ENCODE results near the gene GCSAM.

GCSAM gene, protein sequence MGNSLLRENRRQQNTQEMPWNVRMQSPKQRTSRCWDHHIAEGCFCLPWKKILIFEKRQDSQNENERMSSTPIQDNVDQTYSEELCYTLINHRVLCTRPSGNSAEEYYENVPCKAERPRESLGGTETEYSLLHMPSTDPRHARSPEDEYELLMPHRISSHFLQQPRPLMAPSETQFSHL

DNA sequence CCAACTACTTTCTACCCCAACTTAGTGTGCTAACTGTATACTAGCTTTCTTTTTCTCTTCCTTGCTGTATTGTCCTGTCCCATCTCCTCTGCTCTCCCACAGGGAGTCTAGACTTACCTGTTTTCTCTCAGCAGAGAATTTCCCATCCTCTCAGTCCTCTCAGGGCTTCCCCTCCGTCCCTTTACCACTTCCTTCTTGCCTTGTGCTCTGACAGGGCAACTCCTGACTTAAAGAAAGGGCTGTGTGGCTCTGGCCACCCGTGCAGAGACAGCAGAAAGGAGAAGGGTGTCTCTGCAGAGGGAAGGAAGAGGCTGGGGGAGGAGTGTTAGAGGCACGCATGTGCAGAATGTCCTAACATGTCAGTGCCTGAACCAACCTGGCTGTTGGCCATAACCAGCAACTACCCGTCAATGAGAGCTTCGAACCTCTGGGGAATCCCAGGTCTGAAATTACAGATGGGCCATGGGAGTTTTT, at the start of gene GCSAM:
Gene GCSAM (minus strand): TSS at position 274 of the 474 bp plus-strand sequence. CDS start 128 bp downstream, at position 146.
- H3K4me3 ChIP-seq (ENCODE audit: low read depth, low read length), result no peak within 1 kb of the TSS
- TF ChIP-seq, protein P1, sequence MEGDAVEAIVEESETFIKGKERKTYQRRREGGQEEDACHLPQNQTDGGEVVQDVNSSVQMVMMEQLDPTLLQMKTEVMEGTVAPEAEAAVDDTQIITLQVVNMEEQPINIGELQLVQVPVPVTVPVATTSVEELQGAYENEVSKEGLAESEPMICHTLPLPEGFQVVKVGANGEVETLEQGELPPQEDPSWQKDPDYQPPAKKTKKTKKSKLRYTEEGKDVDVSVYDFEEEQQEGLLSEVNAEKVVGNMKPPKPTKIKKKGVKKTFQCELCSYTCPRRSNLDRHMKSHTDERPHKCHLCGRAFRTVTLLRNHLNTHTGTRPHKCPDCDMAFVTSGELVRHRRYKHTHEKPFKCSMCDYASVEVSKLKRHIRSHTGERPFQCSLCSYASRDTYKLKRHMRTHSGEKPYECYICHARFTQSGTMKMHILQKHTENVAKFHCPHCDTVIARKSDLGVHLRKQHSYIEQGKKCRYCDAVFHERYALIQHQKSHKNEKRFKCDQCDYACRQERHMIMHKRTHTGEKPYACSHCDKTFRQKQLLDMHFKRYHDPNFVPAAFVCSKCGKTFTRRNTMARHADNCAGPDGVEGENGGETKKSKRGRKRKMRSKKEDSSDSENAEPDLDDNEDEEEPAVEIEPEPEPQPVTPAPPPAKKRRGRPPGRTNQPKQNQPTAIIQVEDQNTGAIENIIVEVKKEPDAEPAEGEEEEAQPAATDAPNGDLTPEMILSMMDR (IDR thresholded peaks at IDR 0.05; ENCODE audit: low read depth, low read length), result no peak

DNA sequence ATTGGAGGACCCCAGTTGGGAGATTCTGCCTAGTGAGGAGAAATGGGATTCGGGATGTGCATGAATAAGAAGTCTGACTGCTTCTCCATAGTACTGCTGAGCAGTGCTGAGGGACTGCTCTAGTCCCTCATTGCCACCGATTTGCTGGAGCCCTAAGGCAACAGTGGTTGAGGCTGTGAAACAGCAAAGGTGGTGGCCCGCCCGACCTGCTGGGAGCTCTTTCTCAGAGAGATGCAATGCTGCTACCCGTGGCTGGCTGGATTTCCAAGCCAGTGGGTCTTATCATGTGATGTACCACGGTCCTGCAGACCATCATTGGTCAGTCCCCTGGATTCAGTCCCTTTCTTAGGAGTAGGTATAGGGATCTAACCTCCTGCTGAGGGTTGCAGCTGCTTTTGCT, 42.6 kb upstream of the GCSAM start:
- no peak overlapping the region for H3K4me3 ChIP-seq (ENCODE audit: low read depth, low read length)
- TF ChIP-seq, protein P1 (IDR thresholded peaks at IDR 0.05; ENCODE audit: low read depth, low read length), result no peak

DNA sequence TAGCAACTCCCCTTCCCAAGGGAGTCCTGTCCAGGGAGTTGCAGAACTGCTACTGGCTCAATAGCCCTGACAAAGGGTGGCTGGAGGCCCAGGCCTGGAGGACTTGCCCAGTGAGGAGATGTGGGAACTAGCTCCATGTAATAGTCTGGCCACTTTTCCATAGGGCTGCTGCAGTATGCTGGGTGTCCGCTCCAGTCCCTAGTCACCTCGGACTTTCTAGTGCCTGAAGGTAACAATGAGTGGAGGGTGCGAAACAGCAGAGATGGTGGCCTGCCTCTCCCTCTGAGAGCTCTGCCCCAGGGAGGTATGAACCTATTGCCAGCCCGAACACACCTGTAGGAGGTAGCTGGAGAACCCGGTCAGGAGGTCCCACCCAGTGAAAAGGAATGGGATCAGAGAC, 42.0 kb upstream of the GCSAM start:
- TF ChIP-seq, protein P1 (IDR thresholded peaks at IDR 0.05; ENCODE audit: low read depth, low read length), result no peak
- H3K4me3 ChIP-seq (ENCODE audit: low read depth, low read length), result no peak overlapping the region

- no peak overlapping the region for H3K4me3 ChIP-seq (ENCODE audit: low read depth, low read length)
- TF ChIP-seq, protein P1 (IDR thresholded peaks at IDR 0.05; ENCODE audit: low read depth, low read length), result no peak
Observed at GRCh38 chr3:112171144-112171543, 38.1 kb upstream of the GCSAM start.

- H3K4me3 ChIP-seq (ENCODE audit: low read depth, low read length), result no peak overlapping the region
- TF ChIP-seq, protein P1 (IDR thresholded peaks at IDR 0.05; ENCODE audit: low read depth, low read length), result no peak
Observed at GRCh38 chr3:112170046-112170445, 37.0 kb upstream of the GCSAM start.

- no peak overlapping the region for H3K4me3 ChIP-seq (ENCODE audit: low read depth, low read length)
- TF ChIP-seq, protein P1 (IDR thresholded peaks at IDR 0.05; ENCODE audit: low read depth, low read length), result no peak
Observed at GRCh38 chr3:112167758-112168157, 34.7 kb upstream of the GCSAM start.

DNA sequence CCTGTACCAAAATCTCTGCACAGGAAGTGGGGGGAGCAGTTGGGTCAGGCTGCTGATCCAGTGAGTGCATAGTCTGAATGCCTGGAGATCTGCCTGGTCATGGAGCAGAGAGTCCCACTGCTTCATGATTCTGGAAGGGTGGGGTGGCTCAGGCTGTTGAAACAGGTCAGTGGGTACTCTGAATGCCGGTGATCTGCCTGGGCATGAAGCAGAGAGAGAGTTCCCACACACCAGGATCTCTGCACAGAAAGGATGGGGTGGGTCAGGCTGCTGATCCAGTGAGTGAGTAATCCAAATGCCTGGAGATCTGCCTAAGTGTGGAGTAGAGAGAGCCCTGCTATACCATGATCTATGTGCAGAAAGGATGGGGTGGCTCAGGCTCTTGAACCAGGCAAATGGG, 16.1 kb upstream of the GCSAM start:
- H3K4me3 ChIP-seq (ENCODE audit: low read depth, low read length), result no peak overlapping the region
- TF ChIP-seq, protein P1 (IDR thresholded peaks at IDR 0.05; ENCODE audit: low read depth, low read length), result no peak
